NT2/D1 (cell line): Measurements from ENCODE around the gene APEX1.

ENCODE experiments used
- SUZ12 ChIP-seq: IDR thresholded peaks from 2 replicates; pipeline ENCODE4 v1.6.1; 2011; ENCODE audit not compliant: insufficient read length, insufficient read depth; ENCODE audit errors: extremely low read depth
- YY1 ChIP-seq: IDR thresholded peaks from 2 replicates; pipeline ENCODE4 v1.6.1; 2011; ENCODE audit not compliant: insufficient read length, insufficient read depth
- ZNF274 ChIP-seq: IDR thresholded peaks from 2 replicates; pipeline ENCODE4 v1.6.1; 2011; ENCODE audit warnings: mild to moderate bottlenecking, low read depth, low read length

DNA sequence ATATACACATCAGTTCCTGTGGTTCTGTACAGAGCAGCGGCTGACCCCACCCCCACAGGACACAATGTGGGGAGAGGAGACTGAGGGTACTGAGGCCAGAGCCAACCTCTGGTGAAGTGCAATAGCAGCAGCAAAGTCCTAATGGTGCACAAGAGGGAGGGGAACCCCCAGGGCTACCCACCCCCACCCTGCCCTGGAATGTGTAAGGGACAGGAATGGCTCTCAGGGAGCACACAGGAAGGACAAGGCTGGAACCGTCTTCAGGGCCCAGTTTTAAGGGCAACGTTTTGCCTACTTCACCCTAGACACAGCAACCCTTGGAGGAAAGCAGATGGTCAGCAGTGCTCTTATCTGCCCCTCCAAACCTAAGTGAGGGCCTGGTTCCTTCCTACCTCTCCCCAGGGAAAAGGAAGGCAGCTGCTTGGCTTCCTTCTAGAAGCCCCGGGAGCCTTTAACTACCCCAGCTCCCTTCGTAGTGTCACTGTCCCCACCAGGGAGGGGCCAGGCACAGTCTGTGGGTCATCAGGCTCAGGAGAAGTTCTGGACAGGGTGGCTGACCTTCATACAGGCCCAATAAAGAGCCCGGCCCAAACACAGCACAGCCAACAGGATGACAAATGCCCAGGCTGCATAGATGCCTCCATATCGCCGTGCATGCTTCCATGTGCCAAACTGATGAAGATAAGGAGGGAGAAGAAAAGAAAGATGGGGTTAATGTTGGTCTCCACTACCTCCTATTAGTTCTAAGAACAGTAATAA, 3.2 kb downstream of the APEX1 start:
- TF ChIP-seq YY1 (no peak), ZNF274 (no peak), SUZ12 (no peak)
